Measurements from ENCODE around the gene DYNLRB2. TPM values are rescaled to one million over a fixed set of nuclear protein-coding genes. Genes with fewer than 3 reads are reported as not detected.

The DYNLRB2 gene
- total RNA-seq, 4 donors from 2014 or later: 1.2 to 2.3 (median 1.9) TPM; not detected in 1

DNA sequence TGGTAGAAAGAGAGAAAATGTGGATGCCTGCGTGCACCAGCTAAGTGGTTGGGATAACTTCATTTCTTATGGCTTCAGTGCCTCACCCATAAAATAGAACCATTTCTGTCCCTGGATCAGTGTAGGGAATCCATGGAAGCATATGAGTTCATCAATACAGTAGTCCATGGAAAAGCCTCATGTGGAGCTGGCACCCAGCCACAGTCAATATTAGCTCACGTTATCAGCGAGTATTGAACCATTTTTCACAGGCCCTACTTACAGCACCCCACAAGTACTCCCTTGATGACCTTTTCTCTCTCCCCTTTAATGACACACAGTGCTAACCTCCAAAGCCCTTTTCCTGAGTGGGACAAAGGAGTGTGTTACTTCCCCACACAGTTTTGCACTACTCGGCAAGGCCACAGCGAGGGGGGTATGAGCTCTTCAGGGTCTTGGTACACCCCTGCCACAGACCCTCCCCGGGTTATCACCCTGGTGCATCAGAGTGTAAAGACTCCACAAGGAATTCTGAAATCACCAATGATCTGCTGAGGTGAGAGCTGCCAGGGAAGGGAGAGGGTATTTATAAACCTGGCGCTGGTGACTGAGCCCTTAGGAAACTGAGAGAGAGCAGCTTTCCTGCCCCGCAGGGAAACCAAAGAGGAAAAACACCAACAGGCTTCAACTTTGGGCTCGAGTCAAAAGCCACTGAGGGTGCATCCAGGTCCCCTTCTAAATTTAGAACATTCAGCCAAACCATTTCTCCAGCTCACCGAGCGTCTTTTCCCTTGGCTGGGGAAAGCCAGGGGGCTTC lies 36.9 kb downstream of the DYNLRB2 start:
- Histone ChIP-seq H3K9me3 (peaks cover 0 to 11% (median 0%) of the 10 kb centered on the region in 3 donors), H3K36me3 (no peaks in the 10 kb centered on the region), H3K4me1 (no peaks in the 10 kb centered on the region), H3K27me3 (peaks cover 12% of the 10 kb centered on the region), H3K27ac (no peak overlapping the region), H3K4me3 (no peak overlapping the region)
- WGBS, 2 donors (ENCODE audit: low coverage in 1 of 2): 63 to 81% methylated on average over 6 to 7 of the region's 11 CpGs
- no peak for ATAC-seq
- TF ChIP-seq POLR2AphosphoS5 (IDR thresholded peaks at IDR 0.05) (no peak), CTCF (IDR thresholded peaks at IDR 0.05) (no peak), EP300 (IDR thresholded peaks at IDR 0.05) (no peak), POLR2A (IDR thresholded peaks at IDR 0.05) (no peak)

DNA sequence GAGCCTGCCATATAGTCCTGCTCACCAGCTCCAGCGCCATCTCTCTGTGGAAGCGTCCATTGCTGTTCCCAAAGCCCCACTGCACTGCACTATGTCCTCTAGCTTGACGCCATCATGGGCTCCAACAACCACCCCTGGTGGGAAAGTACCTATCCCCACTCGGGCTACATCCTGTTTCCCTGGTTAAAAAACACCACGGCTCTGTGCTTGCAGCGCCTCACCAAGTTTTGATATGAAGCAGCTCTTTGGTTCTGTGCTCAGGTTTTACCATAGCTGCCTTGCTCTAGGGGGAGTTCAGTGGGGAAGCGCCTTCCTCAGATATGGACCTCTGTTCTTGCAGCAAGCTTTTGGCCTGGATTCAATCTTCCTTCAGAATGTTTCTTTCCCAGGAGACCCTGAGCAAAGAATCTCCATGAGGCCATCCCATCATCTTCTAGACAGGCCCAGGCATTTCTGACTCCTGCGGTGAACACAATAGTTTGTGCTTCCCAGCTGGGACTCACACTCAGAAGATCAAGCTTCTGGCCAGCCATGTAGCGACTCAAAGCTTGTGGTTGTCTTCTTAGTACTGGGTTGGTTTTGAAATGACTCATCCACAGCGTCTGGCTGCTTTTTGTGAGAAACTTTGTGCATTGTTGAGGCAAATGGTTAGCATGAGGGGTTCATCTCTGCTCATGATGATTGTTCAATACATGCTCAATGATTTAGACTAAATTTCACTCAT lies 39.5 kb downstream of the DYNLRB2 start:
- Histone ChIP-seq H3K27me3 (no peaks in the 10 kb centered on the region), H3K4me1 (no peaks in the 10 kb centered on the region), H3K9me3 (peaks cover 0 to 11% (median 0%) of the 10 kb centered on the region in 3 donors), H3K4me3 (no peak overlapping the region), H3K36me3 (no peaks in the 10 kb centered on the region), H3K27ac (no peak overlapping the region)
- WGBS, 2 donors (ENCODE audit: low coverage in 1 of 2): 81 to 83% methylated on average over 7 to 8 of the region's 10 CpGs
- TF ChIP-seq EP300 (IDR thresholded peaks at IDR 0.05) (no peak), POLR2AphosphoS5 (IDR thresholded peaks at IDR 0.05) (no peak), CTCF (IDR thresholded peaks at IDR 0.05) (no peak), POLR2A (IDR thresholded peaks at IDR 0.05) (no peak)
- no peak for ATAC-seq

GRCh38 chr16:80583466-80583865 lies 42.7 kb downstream of the DYNLRB2 start:
- no peak overlapping the region for H3K27ac ChIP-seq
- TF ChIP-seq EP300 (IDR thresholded peaks at IDR 0.05) (no peak), POLR2A (IDR thresholded peaks at IDR 0.05) (no peak), POLR2AphosphoS5 (IDR thresholded peaks at IDR 0.05) (no peak), CTCF (IDR thresholded peaks at IDR 0.05) (no peak)
- no peak for ATAC-seq

GRCh38 chr16:80585764-80586163 lies 45.0 kb downstream of the DYNLRB2 start:
- ATAC-seq: no peak
- no peaks in the 10 kb centered on the region for H3K4me1 ChIP-seq

More at GRCh38 chr16:80583466-80583865, 42.7 kb downstream of the DYNLRB2 start:
- Histone ChIP-seq H3K36me3 (no peaks in the 10 kb centered on the region), H3K27me3 (peaks cover 6% of the 10 kb centered on the region), H3K4me3 (no peak overlapping the region), H3K9me3 (peaks cover 0 to 11% (median 0%) of the 10 kb centered on the region in 3 donors), H3K4me1 (no peaks in the 10 kb centered on the region)
- WGBS, 2 donors (ENCODE audit: low coverage in 1 of 2): 82% methylated on average over 3 of the region's 3 CpGs; no CpG with 5 or more reads in 1 of the 2 donors

GRCh38 chr16:80586476-80586875 lies 45.7 kb downstream of the DYNLRB2 start:
- H3K4me3 ChIP-seq: no peak overlapping the region
- ATAC-seq: no peak
- H3K9me3 ChIP-seq: no peaks in the 10 kb centered on the region
- no peaks in the 10 kb centered on the region for H3K4me1 ChIP-seq
- no peak for TF ChIP-seq POLR2A (IDR thresholded peaks at IDR 0.05)
- no peak for TF ChIP-seq CTCF (IDR thresholded peaks at IDR 0.05)
- TF ChIP-seq EP300 (IDR thresholded peaks at IDR 0.05): no peak
- no peak for TF ChIP-seq POLR2AphosphoS5 (IDR thresholded peaks at IDR 0.05)
- no peaks in the 10 kb centered on the region for H3K36me3 ChIP-seq
- H3K27me3 ChIP-seq: peaks cover 6% of the 10 kb centered on the region
- no peak overlapping the region for H3K27ac ChIP-seq

More at GRCh38 chr16:80585764-80586163, 45.0 kb downstream of the DYNLRB2 start:
- Histone ChIP-seq H3K9me3 (no peaks in the 10 kb centered on the region), H3K27me3 (peaks cover 6% of the 10 kb centered on the region), H3K36me3 (no peaks in the 10 kb centered on the region), H3K4me3 (no peak overlapping the region), H3K27ac (no peak overlapping the region)
- 72 to 73% methylated on average over 4 of the region's 4 CpGs for WGBS, 2 donors (ENCODE audit: low coverage in 1 of 2)
- no peak for TF ChIP-seq POLR2A (IDR thresholded peaks at IDR 0.05)
